H1 (cell line): ENCODE data around the gene VSIG10.

Experiments
- ASH2L ChIP-seq: fragments of 200-600, 300-600 bp; sonication (generic); IDR thresholded peaks from one replicate; pipeline ENCODE4 v1.7.1; 2017; ENCODE audit warnings: low read length
- CHD2 ChIP-seq: IDR thresholded peaks from 2 replicates; pipeline ENCODE4 v1.6.1; 2012; ENCODE audit warnings: low read length, improper control_type of control experiment
- POLR2A ChIP-seq, 2 experiments: IDR thresholded peaks; 1 replicate in 1 of 2; 2 replicates in 1 of 2; pipeline ENCODE4 v1.6.1; 2011; ENCODE audit warnings: low read depth in 2 of 2, low read length in 2 of 2, mild to moderate bottlenecking in 2 of 2; ENCODE audit errors: control extremely low read depth in 1 of 2
- POLR2AphosphoS5 ChIP-seq: IDR thresholded peaks from 2 replicates; pipeline ENCODE4 v1.6.1; 2011; ENCODE audit warnings: low read depth, low read length
- TAF1 ChIP-seq: IDR thresholded peaks from 2 replicates; pipeline ENCODE4 v1.6.1; 2011; ENCODE audit warnings: mild to moderate bottlenecking, low read depth, low read length
- TF ChIP-seq, protein P1 (sequence below), 3 experiments: IDR thresholded peaks; 1 replicate in 2 of 3; 2 replicates in 1 of 3; pipeline versions ENCODE4 v1.5.1 to v1.6.1; 2011; ENCODE audit warnings: low read length in 3 of 3, mild to moderate bottlenecking in 3 of 3, inconsistent platforms in 2 of 3, low read depth in 1 of 3, moderate library complexity in 1 of 3; ENCODE audit not compliant: insufficient read depth in 1 of 3; ENCODE audit errors: control extremely low read depth in 1 of 3

DNA sequence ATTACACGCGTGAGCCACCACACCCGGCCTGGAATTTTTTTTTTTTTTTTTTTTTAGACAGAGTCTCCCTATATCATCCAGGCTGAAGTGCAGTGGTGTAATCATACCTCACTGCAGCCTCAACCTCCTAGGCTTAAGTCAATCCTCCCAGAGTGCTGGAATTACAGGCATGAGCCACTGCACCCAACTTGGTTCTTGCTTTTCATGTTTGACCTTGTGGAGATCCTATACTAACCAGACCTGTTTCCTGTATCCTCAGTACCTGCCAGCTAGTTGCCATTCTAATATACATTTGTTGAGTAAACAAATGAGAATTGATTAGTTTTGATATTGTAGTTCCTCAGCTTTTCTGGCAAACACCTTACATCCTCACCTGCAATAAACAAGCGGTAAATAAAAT is 3.2 kb upstream of the VSIG10 start:
- TF ChIP-seq TAF1 = no peak
- no peak for TF ChIP-seq POLR2AphosphoS5
- TF ChIP-seq CHD2 = no peak
- no peak for TF ChIP-seq ASH2L
- TF ChIP-seq, protein P1, sequence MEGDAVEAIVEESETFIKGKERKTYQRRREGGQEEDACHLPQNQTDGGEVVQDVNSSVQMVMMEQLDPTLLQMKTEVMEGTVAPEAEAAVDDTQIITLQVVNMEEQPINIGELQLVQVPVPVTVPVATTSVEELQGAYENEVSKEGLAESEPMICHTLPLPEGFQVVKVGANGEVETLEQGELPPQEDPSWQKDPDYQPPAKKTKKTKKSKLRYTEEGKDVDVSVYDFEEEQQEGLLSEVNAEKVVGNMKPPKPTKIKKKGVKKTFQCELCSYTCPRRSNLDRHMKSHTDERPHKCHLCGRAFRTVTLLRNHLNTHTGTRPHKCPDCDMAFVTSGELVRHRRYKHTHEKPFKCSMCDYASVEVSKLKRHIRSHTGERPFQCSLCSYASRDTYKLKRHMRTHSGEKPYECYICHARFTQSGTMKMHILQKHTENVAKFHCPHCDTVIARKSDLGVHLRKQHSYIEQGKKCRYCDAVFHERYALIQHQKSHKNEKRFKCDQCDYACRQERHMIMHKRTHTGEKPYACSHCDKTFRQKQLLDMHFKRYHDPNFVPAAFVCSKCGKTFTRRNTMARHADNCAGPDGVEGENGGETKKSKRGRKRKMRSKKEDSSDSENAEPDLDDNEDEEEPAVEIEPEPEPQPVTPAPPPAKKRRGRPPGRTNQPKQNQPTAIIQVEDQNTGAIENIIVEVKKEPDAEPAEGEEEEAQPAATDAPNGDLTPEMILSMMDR (IDR thresholded peaks at IDR 0.05; ENCODE audit: control extremely low read depth in 1 of 3, insufficient read depth in 1 of 3, low read depth in 1 of 3, low read length in 3 of 3) = no peak
- no peak for TF ChIP-seq POLR2A (IDR thresholded peaks at IDR 0.05; ENCODE audit: control extremely low read depth in 1 of 2, low read depth in 2 of 2, low read length in 2 of 2)
